H1 (cell line): ENCODE results near the gene DDHD1. TPM values are rescaled to one million over a fixed set of nuclear protein-coding genes. Genes with fewer than 3 reads are reported as not detected.

Source experiments
- CTCF ChIA-PET: fragments of 300-600 bp; sonication (Branson Sonifier 250); formaldehyde crosslinking; loops from one replicate; lab custom pipeline; 2021; ENCODE audit not compliant: partially characterized antibody; lab: Charles Lee
- POLR2A ChIA-PET: fragments of 300-600 bp; sonication (Branson Sonifier 250); formaldehyde crosslinking; loops from one replicate; lab custom pipeline; 2021; ENCODE audit warnings: inconsistent platforms; ENCODE audit not compliant: partially characterized antibody; lab: Charles Lee
- DNase-seq, 2 experiments: peaks; one replicate each; pipeline versions ENCODE4 v3.0.0 to v3.0.0-alpha.2; 2010 to 2022; ENCODE audit warnings: low spot score in 2 of 2, low read depth in 1 of 2, mixed read lengths in 1 of 2
- FAIRE-seq: peaks from 2 replicates; lab custom pipeline; 2011; peaks lifted over from hg19 to GRCh38; lab: Jason Lieb, UNC
- H2AFZ ChIP-seq: 2 replicates; pipeline ENCODE4 v1.8.1; 2012; ENCODE audit warnings: low read length, inconsistent platforms
- H2AK5ac ChIP-seq: 2 replicates; pipeline ENCODE4 v1.6.1; 2013; ENCODE audit warnings: low read depth, low read length
- H2BK120ac ChIP-seq: replicated peaks from 2 replicates; pipeline ENCODE3; 2013; ENCODE audit warnings: low read depth, low read length, inconsistent platforms
- H2BK12ac ChIP-seq: 2 replicates; pipeline ENCODE4 v1.6.1; 2013; ENCODE audit warnings: low read depth, low read length
- H2BK15ac ChIP-seq: 2 replicates; pipeline ENCODE4 v1.6.1; 2013; ENCODE audit warnings: low read length
- H2BK20ac ChIP-seq: 2 replicates; pipeline ENCODE4 v1.6.1; 2013; ENCODE audit warnings: low read length
- H2BK5ac ChIP-seq: 2 replicates; pipeline ENCODE4 v1.6.1; 2013; ENCODE audit warnings: low read depth, low read length
- H3K14ac ChIP-seq: 2 replicates; pipeline ENCODE4 v1.6.1; 2013; ENCODE audit warnings: inconsistent platforms; ENCODE audit not compliant: insufficient read length
- H3K18ac ChIP-seq: 2 replicates; pipeline ENCODE4 v1.6.1; 2013; ENCODE audit warnings: low read length; ENCODE audit errors: extremely low read depth
- H3K23ac ChIP-seq: 2 replicates; pipeline ENCODE4 v1.6.1; 2013; ENCODE audit warnings: inconsistent platforms; ENCODE audit not compliant: insufficient read length
- H3K23me2 ChIP-seq: 2 replicates; pipeline ENCODE4 v1.6.1; 2013; ENCODE audit warnings: low read depth, low read length
- H3K27ac ChIP-seq: 2 replicates; pipeline ENCODE4 v1.6.1; 2011; ENCODE audit warnings: low read depth, low read length, inconsistent platforms
- H3K27me3 ChIP-seq, 4 experiments: replicated peaks in 1 of 4; 1 replicate in 1 of 4; 2 replicates in 3 of 4; pipeline versions ENCODE4 v1.6.1 to v1.8.1; 2011 to 2013; ENCODE audit warnings: low read length in 3 of 4, mild to moderate bottlenecking in 3 of 4, inconsistent platforms in 2 of 4, mixed read lengths in 2 of 4, moderate library complexity in 1 of 4; ENCODE audit not compliant: control insufficient read depth in 3 of 4, insufficient read depth in 3 of 4; ENCODE audit errors: extremely low read depth in 1 of 4
- H3K36me3 ChIP-seq, 4 experiments: 2 replicates each; pipeline versions ENCODE4 v1.6.1 to v1.8.1; 2011 to 2013; ENCODE audit warnings: mild to moderate bottlenecking in 4 of 4, low read length in 3 of 4, moderate library complexity in 2 of 4, control low read depth in 1 of 4, inconsistent platforms in 1 of 4; ENCODE audit not compliant: insufficient read depth in 4 of 4, control insufficient read depth in 2 of 4
- H3K4ac ChIP-seq: replicated peaks from 2 replicates; pipeline ENCODE3; 2013; ENCODE audit warnings: low read length, low read depth, mixed read lengths, inconsistent platforms; ENCODE audit not compliant: insufficient read length
- H3K4me1 ChIP-seq, 4 experiments: replicated peaks in 1 of 4; 1 replicate in 1 of 4; 2 replicates in 3 of 4; pipeline versions ENCODE4 v1.6.1 to v1.8.1; 2011 to 2013; ENCODE audit warnings: low read length in 3 of 4, inconsistent platforms in 2 of 4, mixed read lengths in 1 of 4; ENCODE audit not compliant: insufficient read depth in 4 of 4, control insufficient read depth in 3 of 4
- H3K4me2 ChIP-seq, 2 experiments: 2 replicates each; pipeline versions ENCODE4 v1.6.1 to v1.8.1; 2011 to 2013; ENCODE audit warnings: low read depth in 2 of 2, low read length in 2 of 2, control low read depth in 1 of 2, inconsistent platforms in 1 of 2, mild to moderate bottlenecking in 1 of 2; ENCODE audit not compliant: insufficient read depth in 1 of 2
- H3K4me3 ChIP-seq, 4 experiments: fragments of 200-600, 300-600 bp in 1 of 4; sonication (generic), shearing (Covaris generic), sonication (Bioruptor Twin) in 1 of 4; 2 replicates each; pipeline versions ENCODE4 v1.5.1 to v1.8.1; 2011 to 2016; ENCODE audit warnings: low read length in 4 of 4, low read depth in 3 of 4, control low read depth in 2 of 4, inconsistent platforms in 2 of 4, mild to moderate bottlenecking in 2 of 4, mixed read lengths in 1 of 4, moderate library complexity in 1 of 4; ENCODE audit not compliant: insufficient read depth in 2 of 4; ENCODE audit errors: extremely low read depth in 1 of 4
- H3K56ac ChIP-seq: replicated peaks from 2 replicates; pipeline ENCODE3; 2013; ENCODE audit warnings: low read depth, mild to moderate bottlenecking, mixed read lengths, low read length, inconsistent platforms; ENCODE audit not compliant: insufficient read length
- H3K79me1 ChIP-seq: 2 replicates; pipeline ENCODE4 v1.6.1; 2013; ENCODE audit warnings: low read depth, low read length, control low read depth
- H3K79me2 ChIP-seq, 2 experiments: 2 replicates each; pipeline versions ENCODE4 v1.6.1 to v1.8.1; 2012 to 2013; ENCODE audit warnings: low read length in 2 of 2, mild to moderate bottlenecking in 2 of 2, inconsistent platforms in 1 of 2; ENCODE audit not compliant: insufficient read depth in 2 of 2, control insufficient read depth in 1 of 2
- H3K9ac ChIP-seq, 4 experiments: replicated peaks in 1 of 4; 1 replicate in 1 of 4; 2 replicates in 3 of 4; pipeline versions ENCODE4 v1.6.1 to v1.8.1; 2011 to 2013; ENCODE audit warnings: low read depth in 3 of 4, low read length in 3 of 4, control low read depth in 2 of 4, mild to moderate bottlenecking in 2 of 4, moderate library complexity in 2 of 4, inconsistent platforms in 1 of 4; ENCODE audit errors: extremely low read depth in 1 of 4
- H3K9me3 ChIP-seq, 2 experiments: 2 replicates each; pipeline versions ENCODE4 v1.6.1 to v1.8.1; 2012 to 2013; ENCODE audit warnings: mild to moderate bottlenecking in 2 of 2, moderate library complexity in 2 of 2, control low read depth in 1 of 2, inconsistent platforms in 1 of 2, low read depth in 1 of 2, low read length in 1 of 2, mixed read lengths in 1 of 2; ENCODE audit not compliant: insufficient read depth in 2 of 2
- H4K20me1 ChIP-seq, 2 experiments: replicated peaks in 1 of 2; 2 replicates each; pipeline versions ENCODE3 to v1.8.1; 2011 to 2013; ENCODE audit warnings: inconsistent platforms in 2 of 2, low read length in 2 of 2, mild to moderate bottlenecking in 1 of 2; ENCODE audit not compliant: insufficient read depth in 2 of 2, control insufficient read depth in 1 of 2
- H4K5ac ChIP-seq: 2 replicates; pipeline ENCODE4 v1.6.1; 2013; ENCODE audit warnings: low read length, low read depth, mixed read lengths, inconsistent platforms; ENCODE audit not compliant: insufficient read length
- H4K8ac ChIP-seq: 2 replicates; pipeline ENCODE4 v1.8.0; 2013; ENCODE audit warnings: mild to moderate bottlenecking, moderate library complexity, low read length, inconsistent platforms; ENCODE audit not compliant: insufficient read depth; ENCODE audit errors: extremely low read depth
- H4K91ac ChIP-seq: replicated peaks from 2 replicates; pipeline ENCODE3; 2013; ENCODE audit warnings: low read length, mixed read lengths, inconsistent platforms; ENCODE audit not compliant: insufficient read length
- JUN ChIP-seq: IDR thresholded peaks from 2 replicates; pipeline ENCODE4 v1.6.1; 2011; ENCODE audit warnings: low read depth, mild to moderate bottlenecking, improper control_type of control experiment, low read length
- NANOG ChIP-seq: IDR thresholded peaks from 2 replicates; pipeline ENCODE4 v1.6.1; 2011; ENCODE audit warnings: low read length, low read depth, mild to moderate bottlenecking, inconsistent platforms; ENCODE audit not compliant: insufficient read depth, poor library complexity, severe bottlenecking
- POLR2AphosphoS5 ChIP-seq: IDR thresholded peaks from 2 replicates; pipeline ENCODE4 v1.6.1; 2011; ENCODE audit warnings: low read depth, low read length
- RBBP5 ChIP-seq: IDR thresholded peaks from 2 replicates; pipeline ENCODE4 v1.7.1; 2012; ENCODE audit warnings: low read depth, mild to moderate bottlenecking, inconsistent platforms, low read length, moderate library complexity, borderline replicate concordance
- RFX5 ChIP-seq: IDR thresholded peaks from 2 replicates; pipeline ENCODE4 v1.6.1; 2011; ENCODE audit warnings: low read depth, low read length, improper control_type of control experiment, borderline replicate concordance
- SIN3A ChIP-seq, 2 experiments: IDR thresholded peaks in 1 of 2; conservative IDR thresholded peaks in 1 of 2; 2 replicates each; pipeline ENCODE4 v1.6.1; 2011 to 2012; ENCODE audit warnings: low read length in 2 of 2, improper control_type of control experiment in 1 of 2, low read depth in 1 of 2, mild to moderate bottlenecking in 1 of 2
- SP2 ChIP-seq: IDR thresholded peaks from 2 replicates; pipeline ENCODE4 v1.6.1; 2012; ENCODE audit warnings: mild to moderate bottlenecking, low read length, inconsistent platforms
- WGBS, 2 experiments: shearing (Covaris generic) in 1 of 2; methylation state at CpG; one replicate each; pipeline versions ENCODE4 v1.1.6 to v1.1.7; 2013 to 2015; ENCODE audit warnings: low lambda C conversion rate in 2 of 2, mixed read lengths in 2 of 2, inconsistent platforms in 1 of 2, low coverage in 1 of 2, missing lambda C conversion rate in 1 of 2; ENCODE audit not compliant: insufficient replicate concordance in 2 of 2, insufficient coverage in 1 of 2, insufficient read length in 1 of 2; ENCODE audit errors: extremely low coverage in 1 of 2, missing lambda C conversion rate in 1 of 2; 5-methylcytosine and 5-hydroxymethylcytosine counted together
- polyA plus RNA-seq, 7 experiments: library from polyadenylated mRNA; depleted of rRNA in 3 of 7; stranded (reverse) in 5 of 7; unstranded in 2 of 7; fragments of >200 nt in 5 of 7; fragments of 200-250 nt in 2 of 7; gene quantifications; 1 replicate in 5 of 7; 2 replicates in 1 of 7; 4 replicates in 1 of 7; pipeline versions ENCODE4 v1.2.1 to v1.2.3, GENCODE V29; 2011 to 2013; ENCODE audit warnings: missing spikeins in 2 of 7, mixed read lengths in 2 of 7
- total RNA-seq: library from RNA; stranded (reverse); fragmentation: NEBNext Ultra II Directional; extraction: Animal tissue kit (Norgen Biotek cat#: 25700); gene quantifications from 2 replicates; pipeline ENCODE4 v1.2.1, GENCODE V29; 2021

The DDHD1 gene
- total and polyA plus RNA-seq, 2 of the 8 experiments (the other 6 are each of a cell fraction or from before 2014, with no cell fraction given) = 3.6 to 16.0 TPM

- Histone ChIP-seq H2AFZ (0 out of 2 replicates have a peak overlapping the region, but pooled peaks have one; percentile 5), H3K9me3 (no peaks in the 10 kb centered on the region), H3K4me3 (no peak overlapping the region), H4K8ac (no peak overlapping the region), H2BK20ac (no peak overlapping the region), H3K56ac (no peak overlapping the region), H3K18ac (0 out of 2 replicates have a peak overlapping the region, but pooled peaks have one; percentile 1), H3K23ac (no peak overlapping the region), H3K27ac (no peak overlapping the region), H3K79me1 (no peaks in the 10 kb centered on the region), H3K4me2 (no peak overlapping the region), H3K14ac (no peak overlapping the region), H2BK12ac (no peak overlapping the region), H3K27me3 (no peaks in the 10 kb centered on the region), H4K5ac (no peak overlapping the region), H3K4me1 (peaks cover 0 to 8% (median 5%) of the 10 kb centered on the region in 4 experiments), H3K23me2 (no peaks in the 10 kb centered on the region; the same call in 1 of the 2 replicates), H3K36me3 (no peaks in the 10 kb centered on the region), H3K79me2 (no peaks in the 10 kb centered on the region), H2BK15ac (no peak overlapping the region), H4K91ac (no peak overlapping the region), H2BK120ac (no peak overlapping the region), H2BK5ac (no peak overlapping the region), H3K4ac (no peak overlapping the region), H3K9ac (no peak overlapping the region), H2AK5ac (no peak overlapping the region), H4K20me1 (no peaks in the 10 kb centered on the region)
- DNase-seq (no peak), FAIRE-seq (no peak)
- ChIA-PET POLR2A (interaction anchor here (1.3 kb wide), 1 partner anchor 9 kb away, joined by 4 read pairs; no protein-coding TSS in a partner anchor), CTCF (no interaction called here)
- WGBS, 2 experiments = 93% methylated on average over 3 of the region's 3 CpGs; no CpG with 5 or more reads in 1 of the 2 experiments
- TF ChIP-seq RFX5 = no peak
- TF ChIP-seq JUN = no peak
- TF ChIP-seq RBBP5 = no peak
- no peak for TF ChIP-seq SIN3A (conservative IDR thresholded peaks at IDR 0.05 in 1 of 2, IDR thresholded peaks at IDR 0.05 in 1 of 2; ENCODE audit: low read depth in 1 of 2, low read length in 2 of 2)
- TF ChIP-seq SP2 = no peak
- no peak for TF ChIP-seq POLR2AphosphoS5
- TF ChIP-seq NANOG = no peak
Measured at GRCh38 chr14:53010193-53011040, 142.7 kb downstream of the DDHD1 start.
